HepG2 (cell line): ENCODE measurements around the gene LYST. TPM values are rescaled to one million over a fixed set of nuclear protein-coding genes. Genes with fewer than 3 reads are reported as not detected.

Experiments
- ATAC-seq: fragments of 200-7000 bp; cut with Tn5 transposase; 3 replicates; pipeline ENCODE4 v1.9.1; 2020; ENCODE audit warnings: mild to moderate bottlenecking, moderate library complexity
- BruUV-seq: library from RNA; stranded (reverse); fragments of 400-500 nt; replicated peaks from 2 replicates; lab custom pipeline; 2021; lab: Mats Ljungman, UMichigan
- CTCF ChIA-PET: fragments of 300-600 bp; formaldehyde crosslinking; extraction: SDS; loops from one replicate; lab custom pipeline; 2021; ENCODE audit warnings: low total read pairs, inconsistent platforms, low intra/inter-chr PET ratio; lab: Yijun Ruan, JAX
- POLR2A ChIA-PET: fragments of 350-600 bp; sonication (Branson Sonifier 250); formaldehyde crosslinking; loops from one replicate; lab custom pipeline; 2020; ENCODE audit warnings: antibody characterized with exemption, inconsistent platforms; lab: Yijun Ruan, JAX
- DNase-seq: peaks from one replicate; pipeline ENCODE4 v3.0.0-alpha.2; 2015; ENCODE audit warnings: low spot score
- FAIRE-seq: peaks from 3 replicates; lab custom pipeline; 2011; peaks lifted over from hg19 to GRCh38; lab: Jason Lieb, UNC
- H2AFZ ChIP-seq: one replicate; pipeline ENCODE4 v1.6.1; 2011; ENCODE audit warnings: low read length, inconsistent platforms
- H3K27ac ChIP-seq: fragments of 300-600 bp; 3 replicates; pipeline ENCODE4 v1.8.0; 2011; ENCODE audit warnings: mixed run types, mild to moderate bottlenecking, mixed read lengths, low read length, inconsistent platforms; ENCODE audit not compliant: insufficient read depth; ENCODE audit errors: extremely low read length
- H3K27me3 ChIP-seq, 2 experiments: fragments of 200-600 bp in 1 of 2; 2 replicates in 1 of 2; 3 replicates in 1 of 2; pipeline versions ENCODE4 v1.6.0 to v1.8.0; 2011; ENCODE audit warnings: low read length in 2 of 2, mild to moderate bottlenecking in 2 of 2, moderate library complexity in 2 of 2, inconsistent platforms in 1 of 2; ENCODE audit not compliant: insufficient read depth in 2 of 2, control insufficient read depth in 1 of 2
- H3K36me3 ChIP-seq, 2 experiments: fragments of 200-600 bp in 1 of 2; replicated peaks in 1 of 2; 2 replicates in 1 of 2; 3 replicates in 1 of 2; pipeline versions ENCODE4 v1.5.1 to v1.8.0; 2011; ENCODE audit warnings: low read length in 2 of 2, inconsistent platforms in 1 of 2; ENCODE audit not compliant: insufficient read depth in 2 of 2, control insufficient read depth in 1 of 2
- H3K4me1 ChIP-seq: 2 replicates; pipeline ENCODE4 v1.5.1; 2012; ENCODE audit warnings: low read length, inconsistent platforms; ENCODE audit not compliant: insufficient read depth
- H3K4me2 ChIP-seq: 2 replicates; pipeline ENCODE4 v1.6.0; 2011; ENCODE audit warnings: low read depth, low read length, inconsistent platforms
- H3K4me3 ChIP-seq, 3 experiments: fragments of 200-600 bp in 1 of 3; sonication (generic), shearing (Covaris generic) in 1 of 3; replicated peaks in 1 of 3; 2 replicates each; pipeline ENCODE4 v1.5.1; 2011 to 2016; ENCODE audit warnings: low read length in 3 of 3, inconsistent platforms in 2 of 3, low read depth in 2 of 3, mild to moderate bottlenecking in 2 of 3, control low read depth in 1 of 3, mixed read lengths in 1 of 3; ENCODE audit not compliant: insufficient read depth in 1 of 3
- H3K79me2 ChIP-seq: one replicate; pipeline ENCODE4 v1.6.1; 2011; ENCODE audit warnings: low read length, inconsistent platforms; ENCODE audit not compliant: insufficient read depth
- H3K9ac ChIP-seq: 2 replicates; pipeline ENCODE4 v1.6.0; 2011; ENCODE audit warnings: mild to moderate bottlenecking, low read depth, low read length, inconsistent platforms; ENCODE audit not compliant: insufficient read depth
- H3K9me3 ChIP-seq: 2 replicates; pipeline ENCODE4 v1.5.1; 2012; ENCODE audit warnings: mild to moderate bottlenecking, low read length
- H4K20me1 ChIP-seq: 2 replicates; pipeline ENCODE4 v1.6.0; 2011; ENCODE audit warnings: inconsistent platforms, mild to moderate bottlenecking, low read length, moderate library complexity; ENCODE audit not compliant: insufficient read depth
- CENPT ChIP-seq: sonication (generic); formaldehyde crosslinking; IDR thresholded peaks from 2 replicates; pipeline ENCODE4 v1.8.0; 2022; ENCODE audit warnings: low read depth, mild to moderate bottlenecking, moderate library complexity, missing genetic modification reagents
- CREM ChIP-seq, 2 experiments: sonication (generic) in 1 of 2; formaldehyde crosslinking in 1 of 2; IDR thresholded peaks; 2 replicates each; pipeline versions ENCODE4 v1.4.0 to v1.6.1; 2016 to 2020; ENCODE audit warnings: antibody characterized with exemption in 1 of 2, mild to moderate bottlenecking in 1 of 2, missing genetic modification reagents in 1 of 2
- JUNB ChIP-seq: sonication (generic); formaldehyde crosslinking; IDR thresholded peaks from 2 replicates; pipeline ENCODE4 v1.8.0; 2022; ENCODE audit warnings: missing genetic modification reagents, mild to moderate bottlenecking, borderline replicate concordance
- KLF9 ChIP-seq: IDR thresholded peaks from 2 replicates; pipeline ENCODE4 v1.6.1; 2016; ENCODE audit warnings: low read depth
- NFIC ChIP-seq: IDR thresholded peaks from 2 replicates; pipeline ENCODE4 v1.6.1; 2012; ENCODE audit warnings: mild to moderate bottlenecking, low read length, inconsistent platforms
- RFXAP ChIP-seq: sonication (generic); formaldehyde crosslinking; IDR thresholded peaks from 2 replicates; pipeline ENCODE4 v1.4.0; 2020; ENCODE audit warnings: missing genetic modification reagents, borderline replicate concordance
- SIN3B ChIP-seq: fragments of 150-350 bp; IDR thresholded peaks from 2 replicates; pipeline ENCODE4 v1.6.1; 2014; ENCODE audit warnings: low read length
- YEATS4 ChIP-seq: sonication (generic); formaldehyde crosslinking; IDR thresholded peaks from 2 replicates; pipeline ENCODE4 v1.4.0; 2020; ENCODE audit warnings: missing genetic modification reagents, borderline replicate concordance
- ZBTB38 ChIP-seq: sonication (generic); formaldehyde crosslinking; IDR thresholded peaks from 2 replicates; pipeline ENCODE4 v1.5.1; 2020; ENCODE audit warnings: mild to moderate bottlenecking, missing genetic modification reagents
- ZKSCAN5 ChIP-seq: sonication (generic); formaldehyde crosslinking; IDR thresholded peaks from 2 replicates; pipeline ENCODE4 v1.5.1; 2020; ENCODE audit warnings: mild to moderate bottlenecking, missing genetic modification reagents
- ZNF724P ChIP-seq: sonication (generic); formaldehyde crosslinking; IDR thresholded peaks from 2 replicates; pipeline ENCODE4 v1.8.0; 2022; ENCODE audit warnings: missing genetic modification reagents, borderline replicate concordance
- ZNF788 ChIP-seq: sonication (generic); formaldehyde crosslinking; IDR thresholded peaks from 2 replicates; pipeline ENCODE4 v1.5.0; 2020; ENCODE audit warnings: mild to moderate bottlenecking, missing genetic modification reagents, borderline replicate concordance
- WGBS: methylation state at CpG from one replicate; pipeline ENCODE4 v1.1.6; 2017; ENCODE audit warnings: low lambda C conversion rate; 5-methylcytosine and 5-hydroxymethylcytosine counted together
- in situ Hi-C: cut with HindIII; loops from 2 replicates; pipeline ENCODE4 v1.10.0; 2017; ENCODE audit warnings: low pct_unique_long_range_greater_than_20kb; ENCODE audit not compliant: extremely low pct_ligation_motif_present
- intact Hi-C: fragments of 100-400 bp; cut with micrococcal nuclease; formaldehyde crosslinking; loops from one replicate; pipeline ENCODE4 v1.10.0; 2022; ENCODE audit not compliant: unreplicated experiment
- polyA plus RNA-seq, 8 experiments: library from polyadenylated mRNA; depleted of rRNA in 3 of 8; stranded (reverse) in 7 of 8; unstranded in 1 of 8; fragments of >200 nt; fragmentation: Illumina TruSeq in 4 of 8; extraction: Trizol in 4 of 8; gene quantifications; 2 replicates each; pipeline versions ENCODE4 v1.2.1 to v1.2.3, GENCODE V29; 2011 to 2016; ENCODE audit warnings: low read depth in 4 of 8, missing spikeins in 1 of 8, mixed read lengths in 1 of 8; ENCODE audit not compliant: insufficient read depth in 1 of 8
- total RNA-seq, 5 experiments: library from RNA; depleted of rRNA; stranded (reverse); fragments of >200 nt; fragmentation: Illumina TruSeq; extraction: Trizol; gene quantifications; 2 replicates each; pipeline ENCODE4 v1.2.3, GENCODE V29; 2016; ENCODE audit warnings: low read depth in 1 of 5
- TF ChIP-seq, protein P1 (sequence below): sonication (generic); formaldehyde crosslinking; IDR thresholded peaks from 2 replicates; pipeline ENCODE4 v1.8.1; 2022; ENCODE audit warnings: mild to moderate bottlenecking, missing genetic modification reagents
- TF ChIP-seq, protein P2 (sequence below): sonication (generic); formaldehyde crosslinking; IDR thresholded peaks from 2 replicates; pipeline ENCODE4 v1.4.0; 2020; ENCODE audit warnings: missing genetic modification reagents

The LYST gene
- total and polyA plus RNA-seq, 2 of the 13 experiments (the other 11 are each of a cell fraction or from before 2014, with no cell fraction given), result 0.91 to 2.5 TPM

DNA sequence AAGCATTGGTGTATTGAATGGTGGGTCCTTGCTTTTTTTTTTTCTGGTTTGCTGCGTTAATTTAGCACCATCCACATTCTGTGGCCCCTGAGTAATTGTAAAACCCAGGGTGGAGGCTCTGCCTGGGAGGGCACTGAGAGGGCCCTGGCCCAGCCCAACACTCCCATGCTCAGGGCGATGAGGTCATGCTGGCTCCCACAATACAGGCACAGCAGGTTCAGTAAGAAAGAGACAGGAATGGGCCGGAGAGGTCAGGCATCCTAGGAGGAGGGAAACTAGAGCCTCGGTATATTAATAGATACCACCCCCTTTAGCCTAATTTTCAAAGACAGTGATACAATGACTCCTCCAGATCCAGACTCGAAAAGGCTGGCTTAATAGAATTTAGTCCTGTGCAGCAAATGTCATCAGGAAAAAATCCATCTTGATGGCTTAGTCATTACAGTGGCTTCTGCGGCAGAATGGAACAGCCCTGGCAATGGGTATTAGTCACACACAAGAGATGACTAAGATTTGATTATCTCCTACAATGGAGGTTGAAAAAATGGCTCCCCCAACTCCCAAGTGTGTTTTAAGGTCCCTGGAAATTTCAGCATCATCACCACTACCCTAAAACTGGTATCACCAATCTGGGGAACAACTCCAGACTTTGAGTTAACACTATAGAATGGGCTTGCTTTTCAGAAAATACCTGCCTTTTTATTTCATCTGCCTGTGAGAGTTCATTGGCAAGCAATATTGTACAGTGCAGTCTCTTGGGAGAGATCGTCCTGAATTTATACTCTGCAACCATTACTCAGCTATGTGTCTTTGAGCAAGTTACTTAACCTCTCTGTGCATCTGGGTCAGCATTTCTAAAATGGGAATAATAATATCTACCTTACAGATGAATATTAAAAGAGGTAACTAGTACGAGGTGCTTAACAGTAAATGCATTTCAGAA, 43.9 kb upstream of the LYST start:
- in situ Hi-C loops, result no loop called here
- intact Hi-C loops, result no loop called here
- FAIRE-seq (no peak), DNase-seq (peak; percentile 28), ATAC-seq (peak; percentile 50)
- Histone ChIP-seq H3K9me3 (no peaks in the 10 kb centered on the region), H3K4me1 (no peaks in the 10 kb centered on the region), H3K9ac (no peak overlapping the region), H4K20me1 (no peaks in the 10 kb centered on the region), H2AFZ (no peak overlapping the region), H3K36me3 (no peaks in the 10 kb centered on the region), H3K4me2 (no peak overlapping the region), H3K79me2 (no peaks in the 10 kb centered on the region), H3K27ac (no peak overlapping the region), H3K27me3 (no peaks in the 10 kb centered on the region), H3K4me3 (no peak overlapping the region)
- TF ChIP-seq ZNF724P (CRISPR knock-in tag) (no peak), RFXAP (CRISPR knock-in tag) (no peak), JUNB (CRISPR knock-in tag) (no peak), ZKSCAN5 (CRISPR knock-in tag) (no peak), NFIC (no peak), YEATS4 (CRISPR knock-in tag) (no peak), ZNF788 (CRISPR knock-in tag) (no peak), KLF9 (CRISPR knock-in tag) (no peak), CREM (IDR thresholded peaks at IDR 0.05) (no peak), CREM (CRISPR knock-in tag; IDR thresholded peaks at IDR 0.05) (no peak), SIN3B (no peak), CENPT (CRISPR knock-in tag) (no peak), ZBTB38 (CRISPR knock-in tag) (no peak)
- TF ChIP-seq, protein P1, sequence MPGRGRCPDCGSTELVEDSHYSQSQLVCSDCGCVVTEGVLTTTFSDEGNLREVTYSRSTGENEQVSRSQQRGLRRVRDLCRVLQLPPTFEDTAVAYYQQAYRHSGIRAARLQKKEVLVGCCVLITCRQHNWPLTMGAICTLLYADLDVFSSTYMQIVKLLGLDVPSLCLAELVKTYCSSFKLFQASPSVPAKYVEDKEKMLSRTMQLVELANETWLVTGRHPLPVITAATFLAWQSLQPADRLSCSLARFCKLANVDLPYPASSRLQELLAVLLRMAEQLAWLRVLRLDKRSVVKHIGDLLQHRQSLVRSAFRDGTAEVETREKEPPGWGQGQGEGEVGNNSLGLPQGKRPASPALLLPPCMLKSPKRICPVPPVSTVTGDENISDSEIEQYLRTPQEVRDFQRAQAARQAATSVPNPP (CRISPR knock-in tag), result no peak
- TF ChIP-seq, protein P2, sequence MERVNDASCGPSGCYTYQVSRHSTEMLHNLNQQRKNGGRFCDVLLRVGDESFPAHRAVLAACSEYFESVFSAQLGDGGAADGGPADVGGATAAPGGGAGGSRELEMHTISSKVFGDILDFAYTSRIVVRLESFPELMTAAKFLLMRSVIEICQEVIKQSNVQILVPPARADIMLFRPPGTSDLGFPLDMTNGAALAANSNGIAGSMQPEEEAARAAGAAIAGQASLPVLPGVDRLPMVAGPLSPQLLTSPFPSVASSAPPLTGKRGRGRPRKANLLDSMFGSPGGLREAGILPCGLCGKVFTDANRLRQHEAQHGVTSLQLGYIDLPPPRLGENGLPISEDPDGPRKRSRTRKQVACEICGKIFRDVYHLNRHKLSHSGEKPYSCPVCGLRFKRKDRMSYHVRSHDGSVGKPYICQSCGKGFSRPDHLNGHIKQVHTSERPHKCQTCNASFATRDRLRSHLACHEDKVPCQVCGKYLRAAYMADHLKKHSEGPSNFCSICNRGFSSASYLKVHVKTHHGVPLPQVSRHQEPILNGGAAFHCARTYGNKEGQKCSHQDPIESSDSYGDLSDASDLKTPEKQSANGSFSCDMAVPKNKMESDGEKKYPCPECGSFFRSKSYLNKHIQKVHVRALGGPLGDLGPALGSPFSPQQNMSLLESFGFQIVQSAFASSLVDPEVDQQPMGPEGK (CRISPR knock-in tag), result no peak
- 7% methylated on average over 8 of the region's 8 CpGs for WGBS
- ChIA-PET CTCF (no interaction called here), POLR2A (no interaction called here)
- no TSS peak for BruUV-seq
